Stimulated activated CD4-positive, alpha-beta T cell treated with anti-CD3 and anti-CD28 coated beads, Interleukin-2, amount 100 ng/mL, for 48 hours (primary cell): ENCODE measurements around the gene USP4.

Experiments
- DNase-seq, 2 donors: peaks; one replicate each; pipeline ENCODE4 v3.0.0-alpha.2; 2020

USP4 gene

DNA sequence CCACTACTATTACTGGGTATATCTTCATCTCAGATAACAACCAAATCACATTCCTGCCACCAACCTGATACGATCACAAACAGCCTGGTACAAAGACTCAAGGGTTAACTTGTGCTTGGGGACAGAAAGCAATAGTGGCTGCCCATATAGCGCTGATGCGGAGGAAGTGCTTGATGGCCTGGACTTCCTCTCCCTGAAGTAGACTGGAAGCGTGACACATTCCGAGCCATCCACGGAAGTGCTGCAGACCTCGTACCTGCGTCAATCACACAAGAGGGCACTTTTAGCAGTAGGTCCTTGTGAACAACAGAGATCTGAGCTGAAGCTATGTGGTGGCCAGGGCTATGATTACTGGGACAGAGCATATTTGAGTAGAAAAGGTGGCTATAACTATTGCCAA, 45.5 kb downstream of the USP4 start:
- no peak for DNase-seq

- no peak for DNase-seq
Observed at GRCh38 chr3:49283997-49284396, 55.9 kb downstream of the USP4 start.

GRCh38 chr3:49279376-49279775, 60.5 kb downstream of the USP4 start:
- no peak for DNase-seq

- no peak for DNase-seq
Observed at GRCh38 chr3:49278548-49278947, 61.3 kb downstream of the USP4 start.

- DNase-seq = no peak
Observed at GRCh38 chr3:49277383-49277775, 62.5 kb downstream of the USP4 start.

- DNase-seq = peak; percentile 73 to 74
Observed at GRCh38 chr3:49276475-49277382, 63.1 kb downstream of the USP4 start, which contains the start of gene C3orf62. Gene C3orf62 (minus strand): TSS chr3:49277232. CDS start chr3:49276872, 360 bp downstream.

- DNase-seq = no peak
Observed at GRCh38 chr3:49273825-49274532, 65.9 kb downstream of the USP4 start.

GRCh38 chr3:49271047-49271446, 68.8 kb downstream of the USP4 start:
- DNase-seq = no peak

GRCh38 chr3:49270156-49270500, 69.7 kb downstream of the USP4 start:
- DNase-seq = no peak

DNA sequence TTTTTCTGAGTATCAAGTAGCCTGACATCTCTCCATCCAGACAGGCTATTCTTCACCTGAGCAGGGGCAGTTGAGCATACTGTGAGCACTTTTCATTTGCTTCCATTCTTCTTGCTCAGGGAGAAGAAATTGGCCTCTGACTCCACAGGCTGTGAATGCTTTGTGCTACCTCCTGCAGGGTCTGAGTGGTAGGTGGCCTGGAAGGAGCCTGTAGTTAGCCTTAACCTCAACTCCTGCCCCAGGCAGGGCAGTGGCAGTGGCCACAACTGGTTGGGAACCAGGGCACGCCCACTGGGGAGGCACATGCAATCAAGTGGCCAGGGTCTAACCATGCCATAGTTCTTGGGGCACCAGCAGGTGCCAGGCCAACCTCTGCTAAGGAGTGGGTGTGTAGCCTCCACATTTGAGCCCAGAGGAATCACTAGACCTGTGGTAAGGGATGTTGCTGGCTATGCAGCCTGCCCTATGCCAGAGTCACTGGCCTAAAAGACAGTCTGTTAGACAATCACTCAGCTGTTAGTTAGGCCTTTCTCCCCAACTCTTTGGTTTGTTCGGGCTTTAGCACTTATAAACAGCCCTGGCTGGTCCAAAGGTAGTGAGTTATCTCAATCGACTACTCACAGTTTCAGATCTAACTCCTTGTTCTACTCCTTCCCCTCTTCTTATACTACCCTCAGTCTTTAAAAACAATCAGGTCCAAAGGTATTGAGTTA, 70.3 kb downstream of the USP4 start:
- no peak for DNase-seq

DNA sequence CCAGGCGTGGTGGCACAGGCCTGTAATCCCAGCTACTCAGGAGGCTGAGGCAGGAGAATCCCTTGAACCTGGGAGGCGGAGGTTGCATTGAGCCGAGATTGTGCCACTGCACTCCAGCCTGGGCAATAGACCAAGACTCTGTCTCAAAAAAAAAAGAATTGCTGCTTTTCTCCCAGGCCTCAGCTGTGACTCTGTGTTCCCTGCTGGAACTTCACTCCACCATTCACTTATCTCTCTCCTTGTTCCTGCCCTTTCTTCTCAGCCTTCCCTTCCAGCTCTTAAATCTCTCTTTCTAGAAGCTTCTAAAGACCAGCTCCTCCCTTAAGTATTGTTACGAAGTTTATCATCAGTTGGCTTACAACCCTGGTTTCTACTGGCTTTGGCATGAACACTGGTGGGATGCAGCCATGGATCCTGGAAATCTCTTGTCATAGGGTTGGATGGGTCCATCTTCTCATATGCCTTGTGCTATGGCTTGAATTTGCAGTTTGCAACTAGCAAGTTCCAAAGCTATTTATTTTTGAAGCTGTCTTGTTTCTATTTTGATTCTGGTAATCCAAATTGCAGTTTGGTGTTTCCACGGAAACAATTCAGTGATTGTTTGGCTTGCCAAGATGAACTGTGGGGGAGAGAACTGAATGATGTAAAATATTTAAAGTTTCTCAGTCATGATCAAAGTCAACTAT, 73.3 kb downstream of the USP4 start:
- DNase-seq = no peak

DNA sequence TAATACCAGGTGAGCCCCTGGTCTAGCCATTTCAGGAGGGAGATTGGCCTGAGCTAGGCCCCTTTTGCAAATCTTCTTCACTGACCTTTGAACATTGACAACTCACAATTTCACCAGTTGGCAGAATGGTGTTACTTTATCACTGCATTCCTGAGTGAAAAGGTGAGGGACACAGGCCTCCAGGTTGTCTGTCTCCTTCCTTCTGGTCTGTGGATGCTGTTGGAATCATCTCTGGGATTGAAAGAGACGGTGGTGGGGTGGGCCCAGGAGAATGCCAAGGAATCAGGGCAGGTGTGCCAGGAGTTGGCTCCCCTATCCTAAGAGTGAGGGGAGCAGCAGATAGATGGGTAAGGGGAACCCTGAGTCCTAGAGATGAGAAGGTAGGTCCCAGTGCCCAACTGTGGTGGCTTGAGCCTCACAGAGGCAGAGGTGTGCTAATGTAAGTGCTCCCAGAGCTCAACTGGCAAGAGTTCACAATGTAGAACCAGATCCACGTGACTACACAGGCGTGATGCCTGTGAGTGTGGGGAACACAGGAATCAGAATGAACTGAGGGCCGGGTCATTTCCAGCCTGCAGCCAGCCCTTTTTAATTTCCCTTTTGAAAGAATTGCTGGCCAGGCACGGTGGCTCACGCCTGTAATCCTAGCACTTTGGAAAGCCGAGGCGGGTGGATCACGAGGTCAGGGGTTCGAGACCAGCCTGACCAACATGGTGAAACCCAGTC, 74.0 kb downstream of the USP4 start:
- no peak for DNase-seq

GRCh38 chr3:49263159-49263889, 76.5 kb downstream of the USP4 start:
- DNase-seq = no peak

DNA sequence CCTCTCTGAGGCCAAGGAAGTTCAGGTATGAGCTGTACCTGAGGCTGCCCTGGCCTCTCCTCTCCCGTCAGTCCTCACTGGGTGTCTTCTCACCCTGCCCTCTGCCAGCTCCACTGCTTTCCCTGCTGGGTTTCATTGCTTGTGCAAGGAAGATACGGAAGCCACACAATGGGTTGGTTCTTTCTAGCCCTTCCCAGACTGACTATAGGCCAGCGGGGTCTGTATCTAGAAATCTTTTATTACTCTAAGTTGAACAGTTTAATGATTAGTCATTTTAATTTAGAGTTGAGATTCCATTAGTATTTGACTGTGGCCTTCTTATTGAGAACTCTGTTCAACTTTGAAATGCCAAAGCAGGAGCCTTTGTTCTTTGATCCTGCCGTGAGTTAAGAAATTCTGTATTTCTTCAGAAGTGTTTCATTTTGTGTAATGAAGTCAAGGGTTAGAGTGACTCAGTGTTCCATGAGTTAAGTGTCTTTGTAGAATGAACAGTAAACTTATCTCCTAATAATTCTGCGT, 79.0 kb downstream of the USP4 start:
- DNase-seq = no peak

- DNase-seq = no peak
Observed at GRCh38 chr3:49257187-49257586, 82.7 kb downstream of the USP4 start.

GRCh38 chr3:49255718-49256511, 83.9 kb downstream of the USP4 start:
- DNase-seq = no peak

GRCh38 chr3:49255112-49255511, 84.7 kb downstream of the USP4 start:
- DNase-seq = no peak

GRCh38 chr3:49253512-49253911, 86.3 kb downstream of the USP4 start:
- no peak for DNase-seq

DNA sequence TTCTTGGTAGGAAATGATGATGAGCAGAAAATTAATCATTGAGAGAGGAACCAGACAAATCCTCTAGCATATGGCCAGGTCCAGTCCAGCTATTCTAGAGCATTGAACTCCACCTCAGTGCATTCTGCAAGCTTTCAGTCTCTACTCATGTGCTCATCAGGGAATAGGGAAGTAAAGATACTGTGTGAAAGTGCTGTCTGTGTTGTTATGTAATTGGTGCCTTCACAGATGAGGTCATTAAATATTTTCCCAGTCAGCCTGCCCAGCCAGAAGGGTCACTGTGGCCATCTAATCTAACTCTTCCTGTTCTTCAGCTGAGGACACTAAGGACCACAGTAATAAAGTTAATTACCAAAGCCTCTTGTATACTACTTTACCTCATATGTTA, 91.0 kb downstream of the USP4 start:
- no peak for DNase-seq

- DNase-seq = no peak
Observed at GRCh38 chr3:49244581-49245205, 95.2 kb downstream of the USP4 start.
